GM15510 (cell line): ENCODE measurements around the gene SDK1.

ENCODE experiments used
- POLR2A ChIP-seq: IDR thresholded peaks from 3 replicates; pipeline ENCODE4 v1.6.1; 2011; ENCODE audit warnings: borderline replicate concordance; ENCODE audit not compliant: insufficient read length; ENCODE audit errors: extremely low read depth

The SDK1 gene

DNA sequence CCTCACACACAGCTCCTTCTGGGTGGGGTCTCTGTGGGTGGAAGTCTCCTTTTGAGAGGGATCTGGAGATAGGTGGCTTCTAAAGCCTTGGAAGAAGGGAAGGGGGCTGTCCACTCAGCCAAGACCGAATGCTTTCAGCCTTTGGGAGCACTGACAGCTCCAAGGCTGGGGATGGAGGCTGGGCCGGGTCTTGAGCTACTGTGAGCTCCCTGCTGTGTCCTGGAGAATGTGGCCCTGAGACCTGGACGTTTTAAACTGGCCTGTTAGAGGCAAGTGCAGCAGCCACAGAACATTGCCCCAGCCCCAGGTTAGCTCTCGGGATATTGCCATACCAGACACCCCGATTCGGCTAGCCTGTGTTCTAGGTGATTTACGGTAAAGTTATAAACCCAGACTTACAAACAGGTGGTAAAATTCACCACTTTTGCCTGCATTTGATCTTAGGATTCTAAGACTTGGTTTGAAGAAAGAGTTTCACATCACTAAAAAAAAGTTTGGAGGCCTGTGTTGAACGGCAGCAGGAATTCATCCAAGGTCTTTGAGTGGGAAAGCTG lies 832.5 kb downstream of the SDK1 start:
- TF ChIP-seq POLR2A = no peak

DNA sequence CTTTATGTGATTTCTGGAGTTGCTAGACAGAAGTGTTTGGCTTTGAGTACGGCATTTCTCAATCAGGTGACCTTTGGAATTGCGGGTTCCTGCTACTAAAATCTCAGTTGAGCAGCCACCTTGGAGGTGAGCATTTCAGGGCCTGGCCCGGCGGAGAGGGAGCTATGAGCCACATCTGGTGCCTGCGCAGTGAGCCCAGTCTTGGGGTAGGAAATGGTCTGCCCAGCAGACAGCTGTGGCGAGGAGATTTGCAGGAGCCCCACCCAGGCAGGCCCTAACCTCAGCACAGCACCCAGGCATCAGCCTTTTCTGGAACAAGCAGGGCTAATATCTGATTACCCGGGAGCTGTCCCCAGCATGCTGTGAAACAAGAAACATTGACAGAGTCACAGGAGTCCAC lies 833.2 kb downstream of the SDK1 start:
- TF ChIP-seq POLR2A = no peak

- TF ChIP-seq POLR2A = no peak
Measured at GRCh38 chr7:4134631-4135030, 833.6 kb downstream of the SDK1 start.

DNA sequence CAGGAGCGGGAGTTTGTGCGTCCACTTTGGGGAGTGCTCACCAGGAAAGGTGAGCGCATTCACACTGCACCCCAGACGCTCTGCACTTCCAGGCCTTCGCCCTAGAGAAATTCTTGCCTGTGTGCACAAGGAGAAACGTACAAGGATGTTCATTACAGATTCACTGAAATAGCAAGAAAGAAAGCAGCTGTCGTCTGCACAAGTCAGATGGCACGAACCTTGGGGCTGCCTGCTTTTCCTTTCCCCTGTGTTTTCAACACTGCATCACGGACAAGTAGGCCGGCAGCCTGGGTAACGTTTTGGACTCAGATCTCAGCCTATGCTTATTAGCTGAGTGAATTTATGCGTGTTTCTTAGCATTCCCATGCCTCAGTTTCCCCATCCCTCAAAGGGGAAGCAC lies 834.2 kb downstream of the SDK1 start:
- TF ChIP-seq POLR2A = no peak

- TF ChIP-seq POLR2A = no peak
Measured at GRCh38 chr7:4136036-4136435, 835.0 kb downstream of the SDK1 start.

DNA sequence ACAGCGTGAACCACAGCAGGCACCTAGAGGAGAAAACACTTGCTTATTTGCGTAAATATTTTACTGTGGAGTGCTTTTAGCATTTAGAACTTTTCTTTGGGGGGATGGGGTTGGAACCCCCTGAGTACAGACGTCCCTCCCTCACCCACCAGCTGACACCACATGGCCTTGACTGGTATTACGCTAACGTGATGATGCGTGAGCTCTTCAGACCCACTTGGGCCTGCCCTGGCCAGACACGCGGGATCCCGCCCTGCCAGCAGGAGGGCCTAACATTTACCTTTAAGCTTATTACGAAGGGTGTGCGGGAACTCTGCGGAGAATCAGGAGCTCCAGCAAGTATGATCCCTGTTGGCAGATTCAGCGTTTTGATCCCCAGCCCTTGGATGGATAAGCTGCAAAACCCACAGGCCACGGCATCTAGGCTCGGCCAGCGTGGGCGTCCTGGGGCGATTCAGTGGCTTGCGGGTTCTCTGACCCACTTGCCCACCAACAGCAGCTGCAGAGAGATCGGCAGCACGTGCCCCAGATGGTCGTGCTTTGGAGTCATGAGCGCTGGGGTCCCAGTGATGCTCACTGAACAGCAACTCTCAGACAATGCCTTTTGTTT lies 835.6 kb downstream of the SDK1 start:
- no peak for TF ChIP-seq POLR2A

DNA sequence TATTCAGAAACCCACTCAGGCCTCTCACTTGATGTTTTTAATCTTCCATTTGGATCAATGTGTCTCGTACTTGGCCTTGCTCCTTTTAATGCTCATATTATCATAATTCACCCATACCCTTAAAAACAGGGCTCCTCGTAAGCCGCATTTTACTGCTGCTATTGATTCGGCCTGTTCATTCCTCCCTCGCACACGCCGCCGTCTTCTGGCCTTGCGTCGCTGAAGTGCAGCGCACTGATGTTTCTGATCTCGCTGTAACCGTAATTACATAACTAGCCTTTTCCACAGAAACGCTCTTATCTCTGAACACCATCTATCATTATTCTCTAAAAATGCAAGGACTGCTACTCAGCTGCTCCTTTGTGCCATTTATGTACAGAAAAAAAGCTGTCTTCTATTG lies 836.5 kb downstream of the SDK1 start:
- no peak for TF ChIP-seq POLR2A

GRCh38 chr7:4138866-4139265 lies 837.8 kb downstream of the SDK1 start:
- no peak for TF ChIP-seq POLR2A

- TF ChIP-seq POLR2A = no peak
Measured at GRCh38 chr7:4139656-4140625, 838.9 kb downstream of the SDK1 start.

- no peak for TF ChIP-seq POLR2A
Measured at GRCh38 chr7:4140933-4141332, 839.9 kb downstream of the SDK1 start.

DNA sequence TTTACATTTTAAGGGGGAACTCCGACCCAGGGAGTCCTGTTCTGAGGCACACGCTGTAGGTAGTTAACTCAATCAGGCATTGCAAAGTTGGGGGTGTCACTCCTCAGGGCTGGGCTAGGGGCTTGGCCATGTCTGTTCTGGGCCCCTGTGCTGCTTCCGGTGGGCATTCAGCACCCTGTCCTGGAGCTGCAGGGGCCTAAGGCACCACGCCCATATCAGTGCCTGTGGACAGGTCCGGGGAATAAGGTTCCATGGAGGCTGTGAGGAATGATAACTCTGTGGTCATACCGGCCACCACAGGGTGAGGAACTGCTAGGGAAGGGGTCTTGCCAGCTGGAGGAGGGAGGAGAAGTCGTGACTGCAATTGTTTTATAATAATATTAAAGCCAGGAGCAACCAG lies 842.0 kb downstream of the SDK1 start:
- no peak for TF ChIP-seq POLR2A

GRCh38 chr7:4143511-4144171 lies 842.6 kb downstream of the SDK1 start:
- no peak for TF ChIP-seq POLR2A

DNA sequence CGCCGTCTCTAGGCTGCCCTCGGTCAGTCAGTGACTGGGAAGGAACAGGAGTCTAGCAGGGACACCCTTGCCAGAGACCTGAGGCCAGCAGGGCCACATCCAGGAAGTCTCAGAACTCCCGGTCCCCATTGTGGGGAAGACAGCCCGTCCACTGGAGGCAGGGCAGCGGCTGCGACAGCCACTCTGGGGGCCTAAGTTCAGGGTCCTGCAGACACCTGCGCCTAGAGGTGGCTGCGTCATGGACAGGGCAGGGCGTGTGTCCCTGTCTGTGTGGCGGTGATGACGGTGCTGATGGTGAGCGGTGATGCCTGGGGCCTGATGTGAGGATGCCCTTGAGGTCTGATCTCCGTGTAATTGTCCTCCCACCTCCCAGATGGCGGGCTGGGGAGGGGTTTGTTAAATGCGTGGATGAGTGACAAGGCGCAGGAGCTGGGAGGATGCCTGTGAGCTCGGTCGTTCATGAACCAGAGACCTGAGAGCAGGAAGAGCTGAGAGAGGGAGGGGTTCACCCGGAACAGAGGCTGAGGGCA lies 843.2 kb downstream of the SDK1 start:
- TF ChIP-seq POLR2A = no peak

- TF ChIP-seq POLR2A = no peak
Measured at GRCh38 chr7:4144811-4145510, 843.9 kb downstream of the SDK1 start.
